ENCODE data around the gene ANKFY1. TPM values are rescaled to one million over a fixed set of nuclear protein-coding genes. Genes with fewer than 3 reads are reported as not detected.

Gene ANKFY1
- total and polyA plus RNA-seq, 5 donors from 2014 or later: 9.9 to 61.0 (median 11.3) TPM

DNA sequence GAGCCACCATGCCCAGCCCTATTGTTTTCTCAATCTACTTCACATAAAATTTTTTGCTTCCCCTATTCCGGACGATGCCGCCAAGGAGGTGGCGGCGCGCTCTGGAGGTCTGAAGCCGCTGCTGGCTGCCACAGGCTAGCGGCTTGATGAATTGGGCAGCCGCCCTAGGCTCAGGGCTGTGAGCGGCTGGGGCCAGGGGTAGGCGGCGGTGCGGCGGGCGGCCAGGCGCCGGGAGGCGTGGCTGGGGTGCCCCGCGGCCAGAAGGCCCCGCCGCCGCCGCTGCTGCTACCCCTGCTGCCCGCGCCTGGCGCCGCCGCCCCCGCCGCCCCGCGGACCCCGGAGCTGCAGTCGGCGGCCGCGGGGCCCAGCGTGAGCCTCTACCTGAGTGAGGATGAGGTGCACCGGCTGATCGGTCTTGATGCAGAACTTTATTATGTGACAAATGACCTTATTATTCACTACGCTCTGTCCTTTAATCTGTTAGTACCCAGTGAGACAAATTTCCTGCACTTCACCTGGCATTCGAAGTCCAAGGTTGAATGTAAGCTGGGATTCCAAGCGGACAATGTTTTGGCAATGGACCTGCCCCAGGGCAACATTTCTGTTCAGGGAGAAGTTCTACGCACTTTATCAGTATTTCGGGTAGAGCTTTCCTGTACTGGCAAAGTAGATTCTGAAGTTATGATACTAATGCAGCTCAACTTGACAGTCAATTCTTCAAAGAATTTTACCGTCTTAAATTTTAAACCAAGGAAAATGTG lies 41.7 kb downstream of the ANKFY1 start:
- H3K9me3 Mint-ChIP-seq: no peaks in the 10 kb centered on the region
- Histone ChIP-seq H3K4me1 (ENCODE audit: control insufficient read depth, insufficient read depth, low read length, poor library complexity, severe bottlenecking) (no peaks in the 10 kb centered on the region), H3K36me3 (ENCODE audit: control insufficient read depth, insufficient read depth, low read length) (peaks cover 23% of the 10 kb centered on the region), H3K4me3 (ENCODE audit: low read depth, low read length) (no peak overlapping the region), H3K9me3 (ENCODE audit: control insufficient read depth in 2 of 2, low read length in 2 of 2) (no peaks in the 10 kb centered on the region), H3K27ac (ENCODE audit: insufficient read depth, low read length, poor library complexity, severe bottlenecking) (no peak overlapping the region), H3K27me3 (ENCODE audit: control insufficient read depth, insufficient read depth, low read length) (no peaks in the 10 kb centered on the region)
- H3K4me3 Mint-ChIP-seq: no peak overlapping the region
- no peaks in the 10 kb centered on the region for H3K27me3 Mint-ChIP-seq
- ATAC-seq (ENCODE audit: low read depth in 2 of 2) (no peak), DNase-seq (no peak)
- peaks cover 9% of the 10 kb centered on the region for H3K36me3 Mint-ChIP-seq
- H3K4me1 Mint-ChIP-seq: peaks cover 0 to 2% (median 0%) of the 10 kb centered on the region in 4 donors
- H3K27ac Mint-ChIP-seq: no peak overlapping the region

GRCh38 chr17:4221163-4221562 lies 42.6 kb downstream of the ANKFY1 start:
- H3K4me1 ChIP-seq (ENCODE audit: control insufficient read depth, insufficient read depth, low read length, poor library complexity, severe bottlenecking): no peaks in the 10 kb centered on the region
- ATAC-seq (ENCODE audit: low read depth in 2 of 2): no peak
- H3K27me3 ChIP-seq (ENCODE audit: control insufficient read depth, insufficient read depth, low read length): no peaks in the 10 kb centered on the region
- Mint-ChIP-seq H3K27ac (no peak overlapping the region), H3K36me3 (peaks cover 13% of the 10 kb centered on the region), H3K4me1 (peaks cover 0 to 4% (median 0%) of the 10 kb centered on the region in 4 donors), H3K4me3 (no peak overlapping the region), H3K27me3 (no peaks in the 10 kb centered on the region), H3K9me3 (no peaks in the 10 kb centered on the region)
- H3K36me3 ChIP-seq (ENCODE audit: control insufficient read depth, insufficient read depth, low read length): peaks cover 30% of the 10 kb centered on the region
- H3K4me3 ChIP-seq (ENCODE audit: low read depth, low read length): no peak overlapping the region
- no peak for DNase-seq
- H3K27ac ChIP-seq (ENCODE audit: insufficient read depth, low read length, poor library complexity, severe bottlenecking): no peak overlapping the region
- no peaks in the 10 kb centered on the region for H3K9me3 ChIP-seq (ENCODE audit: control insufficient read depth in 2 of 2, low read length in 2 of 2)

DNA sequence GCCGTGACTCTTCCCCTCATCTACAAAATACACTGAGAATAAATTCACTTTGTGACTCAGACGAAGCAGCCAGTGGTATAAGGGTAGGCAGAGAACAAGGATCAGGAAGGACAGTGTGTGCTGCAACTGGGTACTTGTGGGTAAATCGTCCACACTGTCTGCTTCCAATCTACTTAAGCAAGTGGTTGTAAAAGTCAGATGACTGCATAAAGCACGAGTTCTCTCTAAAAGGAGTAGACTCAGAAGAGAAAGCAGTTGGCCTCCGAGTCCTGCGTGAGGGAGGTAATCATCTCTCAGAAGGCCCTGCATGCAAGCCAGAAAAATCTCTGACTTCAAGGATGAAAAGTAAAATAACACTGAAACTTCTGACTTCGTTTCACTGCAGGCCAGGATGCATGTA lies 43.1 kb downstream of the ANKFY1 start:
- ATAC-seq (ENCODE audit: low read depth in 2 of 2) (no peak), DNase-seq (no peak)
- peaks cover 28% of the 10 kb centered on the region for H3K36me3 ChIP-seq (ENCODE audit: control insufficient read depth, insufficient read depth, low read length)
- Mint-ChIP-seq H3K9me3 (no peaks in the 10 kb centered on the region), H3K36me3 (peaks cover 13% of the 10 kb centered on the region), H3K27me3 (no peaks in the 10 kb centered on the region), H3K27ac (no peak overlapping the region), H3K4me3 (no peak overlapping the region), H3K4me1 (peaks cover under 1 to 5% (median under 1%) of the 10 kb centered on the region in 4 donors)
- no peaks in the 10 kb centered on the region for H3K27me3 ChIP-seq (ENCODE audit: control insufficient read depth, insufficient read depth, low read length)
- no peaks in the 10 kb centered on the region for H3K9me3 ChIP-seq (ENCODE audit: control insufficient read depth in 2 of 2, low read length in 2 of 2)
- H3K4me3 ChIP-seq (ENCODE audit: low read depth, low read length): no peak overlapping the region
- no peak overlapping the region for H3K27ac ChIP-seq (ENCODE audit: insufficient read depth, low read length, poor library complexity, severe bottlenecking)
- H3K4me1 ChIP-seq (ENCODE audit: control insufficient read depth, insufficient read depth, low read length, poor library complexity, severe bottlenecking): peaks cover 1% of the 10 kb centered on the region

- H3K27ac Mint-ChIP-seq: no peak overlapping the region
- no peaks in the 10 kb centered on the region for H3K27me3 Mint-ChIP-seq
- peaks cover 24% of the 10 kb centered on the region for H3K36me3 ChIP-seq (ENCODE audit: control insufficient read depth, insufficient read depth, low read length)
- DNase-seq (no peak), ATAC-seq (ENCODE audit: low read depth in 2 of 2) (no peak)
- H3K4me3 ChIP-seq (ENCODE audit: low read depth, low read length): no peak overlapping the region
- peaks cover 5 to 12% (median 6%) of the 10 kb centered on the region in 4 donors for H3K4me1 Mint-ChIP-seq
- H3K9me3 Mint-ChIP-seq: no peaks in the 10 kb centered on the region
- peaks cover 8% of the 10 kb centered on the region for H3K4me1 ChIP-seq (ENCODE audit: control insufficient read depth, insufficient read depth, low read length, poor library complexity, severe bottlenecking)
- no peak overlapping the region for H3K27ac ChIP-seq (ENCODE audit: insufficient read depth, low read length, poor library complexity, severe bottlenecking)
- H3K27me3 ChIP-seq (ENCODE audit: control insufficient read depth, insufficient read depth, low read length): no peaks in the 10 kb centered on the region
- peaks cover 18% of the 10 kb centered on the region for H3K36me3 Mint-ChIP-seq
- no peak overlapping the region for H3K4me3 Mint-ChIP-seq
- H3K9me3 ChIP-seq (ENCODE audit: control insufficient read depth in 2 of 2, low read length in 2 of 2): no peaks in the 10 kb centered on the region
Measured at GRCh38 chr17:4219241-4219640, 44.5 kb downstream of the ANKFY1 start.

- Mint-ChIP-seq H3K36me3 (peaks cover 13% of the 10 kb centered on the region), H3K27me3 (no peaks in the 10 kb centered on the region), H3K27ac (peak overlapping the region; percentile 32 to 86 (median 78)), H3K9me3 (no peaks in the 10 kb centered on the region), H3K4me1 (peaks cover 6 to 21% (median 12%) of the 10 kb centered on the region in 4 donors), H3K4me3 (no peak overlapping the region)
- Histone ChIP-seq H3K9me3 (ENCODE audit: control insufficient read depth in 2 of 2, low read length in 2 of 2) (no peaks in the 10 kb centered on the region), H3K27me3 (ENCODE audit: control insufficient read depth, insufficient read depth, low read length) (no peaks in the 10 kb centered on the region), H3K4me3 (ENCODE audit: low read depth, low read length) (no peak overlapping the region), H3K4me1 (ENCODE audit: control insufficient read depth, insufficient read depth, low read length, poor library complexity, severe bottlenecking) (peaks cover 8% of the 10 kb centered on the region), H3K36me3 (ENCODE audit: control insufficient read depth, insufficient read depth, low read length) (peaks cover 22% of the 10 kb centered on the region), H3K27ac (ENCODE audit: insufficient read depth, low read length, poor library complexity, severe bottlenecking) (no peak overlapping the region)
- no peak for ATAC-seq (ENCODE audit: low read depth in 2 of 2)
- DNase-seq: no peak
Measured at GRCh38 chr17:4215882-4216570, 47.8 kb downstream of the ANKFY1 start.

GRCh38 chr17:4214157-4214556 lies 49.6 kb downstream of the ANKFY1 start:
- no peaks in the 10 kb centered on the region for H3K9me3 ChIP-seq (ENCODE audit: control insufficient read depth in 2 of 2, low read length in 2 of 2)
- H3K27me3 ChIP-seq (ENCODE audit: control insufficient read depth, insufficient read depth, low read length): no peaks in the 10 kb centered on the region
- Mint-ChIP-seq H3K9me3 (no peaks in the 10 kb centered on the region), H3K27me3 (no peaks in the 10 kb centered on the region), H3K27ac (no peak overlapping the region), H3K4me1 (peaks cover 6 to 29% (median 12%) of the 10 kb centered on the region in 4 donors), H3K4me3 (no peak overlapping the region), H3K36me3 (peaks cover 21% of the 10 kb centered on the region)
- H3K36me3 ChIP-seq (ENCODE audit: control insufficient read depth, insufficient read depth, low read length): peaks cover 20% of the 10 kb centered on the region
- DNase-seq (no peak), ATAC-seq (ENCODE audit: low read depth in 2 of 2) (no peak)
- peaks cover 8% of the 10 kb centered on the region for H3K4me1 ChIP-seq (ENCODE audit: control insufficient read depth, insufficient read depth, low read length, poor library complexity, severe bottlenecking)
- no peak overlapping the region for H3K4me3 ChIP-seq (ENCODE audit: low read depth, low read length)
- no peak overlapping the region for H3K27ac ChIP-seq (ENCODE audit: insufficient read depth, low read length, poor library complexity, severe bottlenecking)

DNA sequence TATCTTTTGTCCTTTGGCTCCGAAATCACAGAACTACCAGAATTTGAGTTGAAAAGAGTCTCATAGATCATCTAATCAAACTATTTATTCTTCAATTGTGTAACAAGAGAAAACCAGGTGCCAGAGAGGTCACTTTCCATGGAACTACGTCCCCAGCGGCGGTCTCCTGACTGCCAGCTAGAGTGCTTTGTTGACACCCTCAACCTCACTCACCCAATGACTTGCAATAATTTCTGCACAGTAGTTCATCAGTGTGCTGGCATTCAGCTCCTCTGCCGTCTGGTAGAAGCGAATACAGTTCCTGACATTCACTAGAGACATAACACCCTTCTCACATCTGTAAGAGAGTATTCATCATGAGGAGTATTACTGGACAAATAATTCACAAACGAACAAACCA lies 54.2 kb downstream of the ANKFY1 start:
- peaks cover 46% of the 10 kb centered on the region for H3K36me3 Mint-ChIP-seq
- H3K4me1 Mint-ChIP-seq: peaks cover 0 to 35% (median 15%) of the 10 kb centered on the region in 4 donors
- no peak for DNase-seq
- H3K27me3 Mint-ChIP-seq: no peaks in the 10 kb centered on the region
- Histone ChIP-seq H3K4me3 (ENCODE audit: low read depth, low read length) (no peak overlapping the region), H3K4me1 (ENCODE audit: control insufficient read depth, insufficient read depth, low read length, poor library complexity, severe bottlenecking) (peaks cover 4% of the 10 kb centered on the region), H3K27ac (ENCODE audit: insufficient read depth, low read length, poor library complexity, severe bottlenecking) (no peak overlapping the region), H3K36me3 (ENCODE audit: control insufficient read depth, insufficient read depth, low read length) (peaks cover 44% of the 10 kb centered on the region), H3K9me3 (ENCODE audit: control insufficient read depth in 2 of 2, low read length in 2 of 2) (no peaks in the 10 kb centered on the region), H3K27me3 (ENCODE audit: control insufficient read depth, insufficient read depth, low read length) (no peaks in the 10 kb centered on the region)
- no peaks in the 10 kb centered on the region for H3K9me3 Mint-ChIP-seq
- no peak for ATAC-seq (ENCODE audit: low read depth in 2 of 2)
- no peak overlapping the region for H3K4me3 Mint-ChIP-seq
- H3K27ac Mint-ChIP-seq: no peak overlapping the region

Measured in CD4-positive, CD25-positive, alpha-beta regulatory T cell (primary cell).